ENCODE data around the gene TTLL7.

TTLL7 gene

GRCh38 chr1:83883979-83884378 lies 115.0 kb downstream of the TTLL7 start:
- no peak overlapping the region for H3K4me2 ChIP-seq (ENCODE audit: low read depth, low read length, poor library complexity, severe bottlenecking)
- no peak overlapping the region for H3K4me3 ChIP-seq (ENCODE audit: insufficient read depth, low read length, poor library complexity, severe bottlenecking)
- no peaks in the 10 kb centered on the region for H3K27me3 ChIP-seq (ENCODE audit: low read length)
- no peak overlapping the region for H3K9ac ChIP-seq (ENCODE audit: low read length)
- no peaks in the 10 kb centered on the region for H3K36me3 ChIP-seq (ENCODE audit: low read length)
- no peaks in the 10 kb centered on the region for H4K20me1 ChIP-seq (ENCODE audit: low read depth, low read length)
- H3K9me2 ChIP-seq (replicated peaks; ENCODE audit: insufficient read depth, low read length), result no peaks in the 10 kb centered on the region
- no peak for TF ChIP-seq EZH2phosphoT487 (conservative IDR thresholded peaks at IDR 0.05; ENCODE audit: low read length)
- TF ChIP-seq CTCF (IDR thresholded peaks at IDR 0.05; ENCODE audit: insufficient read depth, low read length, poor library complexity, severe bottlenecking), result no peak
- no peak overlapping the region for H2AFZ ChIP-seq (ENCODE audit: low read depth, low read length, severe bottlenecking)
- H3K27ac ChIP-seq (ENCODE audit: low read depth, low read length), result no peak overlapping the region
- no peaks in the 10 kb centered on the region for H3K9me3 ChIP-seq (ENCODE audit: insufficient read depth, low read length)
- H3K79me2 ChIP-seq (ENCODE audit: insufficient read depth, low read length), result no peaks in the 10 kb centered on the region
- H3F3A ChIP-seq (ENCODE audit: insufficient read depth), result no peaks in the 10 kb centered on the region

- no peak overlapping the region for H3K9ac ChIP-seq (ENCODE audit: low read length)
- H3K4me2 ChIP-seq (ENCODE audit: low read depth, low read length, poor library complexity, severe bottlenecking), result no peak overlapping the region
- no peaks in the 10 kb centered on the region for H3K9me2 ChIP-seq (replicated peaks; ENCODE audit: insufficient read depth, low read length)
- H3K9me3 ChIP-seq (ENCODE audit: insufficient read depth, low read length), result no peaks in the 10 kb centered on the region
- H3K79me2 ChIP-seq (ENCODE audit: insufficient read depth, low read length), result no peaks in the 10 kb centered on the region
- TF ChIP-seq CTCF (IDR thresholded peaks at IDR 0.05; ENCODE audit: insufficient read depth, low read length, poor library complexity, severe bottlenecking) (no peak), EZH2phosphoT487 (conservative IDR thresholded peaks at IDR 0.05; ENCODE audit: low read length) (no peak)
- no peak overlapping the region for H3K27ac ChIP-seq (ENCODE audit: low read depth, low read length)
- H3F3A ChIP-seq (ENCODE audit: insufficient read depth), result no peaks in the 10 kb centered on the region
- no peaks in the 10 kb centered on the region for H3K36me3 ChIP-seq (ENCODE audit: low read length)
- no peak overlapping the region for H3K4me3 ChIP-seq (ENCODE audit: insufficient read depth, low read length, poor library complexity, severe bottlenecking)
- H3K27me3 ChIP-seq (ENCODE audit: low read length), result no peaks in the 10 kb centered on the region
- H4K20me1 ChIP-seq (ENCODE audit: low read depth, low read length), result no peaks in the 10 kb centered on the region
- peak overlapping the region; percentile 6 for H2AFZ ChIP-seq (ENCODE audit: low read depth, low read length, severe bottlenecking)
Measured at GRCh38 chr1:83882906-83883305, 116.0 kb downstream of the TTLL7 start.

- Histone ChIP-seq H3K27ac (ENCODE audit: low read depth, low read length) (no peak overlapping the region), H3K9me3 (ENCODE audit: insufficient read depth, low read length) (no peaks in the 10 kb centered on the region), H3K36me3 (ENCODE audit: low read length) (no peaks in the 10 kb centered on the region), H3K27me3 (ENCODE audit: low read length) (no peaks in the 10 kb centered on the region), H3K4me2 (ENCODE audit: low read depth, low read length, poor library complexity, severe bottlenecking) (no peak overlapping the region), H3K9me2 (replicated peaks; ENCODE audit: insufficient read depth, low read length) (no peaks in the 10 kb centered on the region), H3K4me3 (ENCODE audit: insufficient read depth, low read length, poor library complexity, severe bottlenecking) (no peak overlapping the region), H2AFZ (ENCODE audit: low read depth, low read length, severe bottlenecking) (no peak overlapping the region), H3K9ac (ENCODE audit: low read length) (no peak overlapping the region), H4K20me1 (ENCODE audit: low read depth, low read length) (no peaks in the 10 kb centered on the region), H3K79me2 (ENCODE audit: insufficient read depth, low read length) (no peaks in the 10 kb centered on the region), H3F3A (ENCODE audit: insufficient read depth) (no peaks in the 10 kb centered on the region)
- TF ChIP-seq EZH2phosphoT487 (conservative IDR thresholded peaks at IDR 0.05; ENCODE audit: low read length) (no peak), CTCF (IDR thresholded peaks at IDR 0.05; ENCODE audit: insufficient read depth, low read length, poor library complexity, severe bottlenecking) (no peak)
Measured at GRCh38 chr1:83872515-83872914, 126.4 kb downstream of the TTLL7 start.
